Astrocyte (in vitro differentiated cells and primary cell): ENCODE data around the gene ELK3. TPM values are rescaled to one million over a fixed set of nuclear protein-coding genes. Genes with fewer than 3 reads are reported as not detected.

Experiments
- DNase-seq: peaks from one replicate; pipeline ENCODE4 v3.0.0-alpha.2; 2010; ENCODE audit warnings: low read depth
- FAIRE-seq: peaks from 2 replicates; lab custom pipeline; 2011; peaks lifted over from hg19 to GRCh38; lab: Jason Lieb, UNC
- H2AFZ ChIP-seq: 2 replicates; pipeline ENCODE4 v1.6.0; 2012; ENCODE audit warnings: low read depth, low read length, inconsistent platforms
- H3K27ac ChIP-seq: 2 replicates; pipeline ENCODE4 v1.5.1; 2011; ENCODE audit warnings: low read depth, low read length, inconsistent platforms
- H3K27me3 ChIP-seq: 2 replicates; pipeline ENCODE4 v1.6.0; 2011; ENCODE audit warnings: low read length, inconsistent platforms; ENCODE audit not compliant: insufficient read depth
- H3K36me3 ChIP-seq: 2 replicates; pipeline ENCODE4 v1.5.1; 2011; ENCODE audit warnings: low read length, inconsistent platforms; ENCODE audit not compliant: insufficient read depth
- H3K4me1 ChIP-seq: 2 replicates; pipeline ENCODE4 v1.5.1; 2011; ENCODE audit warnings: low read length, inconsistent platforms; ENCODE audit not compliant: insufficient read depth
- H3K4me2 ChIP-seq: 2 replicates; pipeline ENCODE4 v1.6.0; 2012; ENCODE audit warnings: low read length, inconsistent platforms
- H3K4me3 ChIP-seq: 2 replicates; pipeline ENCODE4 v1.5.1; 2011; ENCODE audit warnings: low read depth, mild to moderate bottlenecking, low read length, inconsistent platforms; ENCODE audit not compliant: insufficient read depth
- H3K79me2 ChIP-seq: 2 replicates; pipeline ENCODE4 v1.6.0; 2012; ENCODE audit warnings: mild to moderate bottlenecking, low read length, inconsistent platforms; ENCODE audit not compliant: insufficient read depth
- H3K9ac ChIP-seq: 2 replicates; pipeline ENCODE4 v1.6.0; 2012; ENCODE audit warnings: mild to moderate bottlenecking, low read length, inconsistent platforms
- H3K9me3 ChIP-seq: 2 replicates; pipeline ENCODE4 v1.5.1; 2012; ENCODE audit warnings: low read depth, mild to moderate bottlenecking, low read length, inconsistent platforms; ENCODE audit not compliant: insufficient read depth
- H4K20me1 ChIP-seq: 2 replicates; pipeline ENCODE4 v1.6.0; 2012; ENCODE audit warnings: low read length, inconsistent platforms; ENCODE audit not compliant: insufficient read depth
- H3K27ac Mint-ChIP-seq: one replicate; pipeline ENCODE4 v1.8.0; 2021; ENCODE audit warnings: mild to moderate bottlenecking, mixed read lengths; ENCODE audit not compliant: unreplicated experiment
- H3K27me3 Mint-ChIP-seq: one replicate; pipeline ENCODE4 v1.8.0; 2021; ENCODE audit warnings: low read depth, mixed read lengths; ENCODE audit not compliant: unreplicated experiment
- H3K36me3 Mint-ChIP-seq: one replicate; pipeline ENCODE4 v1.8.0; 2021; ENCODE audit warnings: low read depth, mixed read lengths; ENCODE audit not compliant: unreplicated experiment
- H3K4me1 Mint-ChIP-seq: one replicate; pipeline ENCODE4 v1.8.0; 2021; ENCODE audit warnings: low read depth, mixed read lengths; ENCODE audit not compliant: unreplicated experiment
- H3K4me3 Mint-ChIP-seq: one replicate; pipeline ENCODE4 v1.8.0; 2021; ENCODE audit warnings: mild to moderate bottlenecking, moderate library complexity, mixed read lengths; ENCODE audit not compliant: unreplicated experiment
- H3K9me3 Mint-ChIP-seq: one replicate; pipeline ENCODE4 v1.8.0; 2021; ENCODE audit warnings: mild to moderate bottlenecking, mixed read lengths; ENCODE audit not compliant: unreplicated experiment
- EZH2 ChIP-seq: IDR thresholded peaks from 2 replicates; pipeline ENCODE4 v1.6.1; 2012; ENCODE audit warnings: mild to moderate bottlenecking, low read length, inconsistent platforms; ENCODE audit not compliant: insufficient read depth
- total RNA-seq: library from RNA; stranded (reverse); gene quantifications from 2 replicates; pipeline ENCODE4 v1.2.1, GENCODE V29; 2021
- TF ChIP-seq, protein P1 (sequence below): IDR thresholded peaks from 2 replicates; pipeline ENCODE4 v1.5.1; 2011; ENCODE audit warnings: low read depth, mild to moderate bottlenecking, inconsistent platforms, low read length, moderate library complexity; ENCODE audit not compliant: insufficient read depth

The ELK3 gene
- total RNA-seq, 1 donor from 2014 or later: 62.7 TPM

DNA sequence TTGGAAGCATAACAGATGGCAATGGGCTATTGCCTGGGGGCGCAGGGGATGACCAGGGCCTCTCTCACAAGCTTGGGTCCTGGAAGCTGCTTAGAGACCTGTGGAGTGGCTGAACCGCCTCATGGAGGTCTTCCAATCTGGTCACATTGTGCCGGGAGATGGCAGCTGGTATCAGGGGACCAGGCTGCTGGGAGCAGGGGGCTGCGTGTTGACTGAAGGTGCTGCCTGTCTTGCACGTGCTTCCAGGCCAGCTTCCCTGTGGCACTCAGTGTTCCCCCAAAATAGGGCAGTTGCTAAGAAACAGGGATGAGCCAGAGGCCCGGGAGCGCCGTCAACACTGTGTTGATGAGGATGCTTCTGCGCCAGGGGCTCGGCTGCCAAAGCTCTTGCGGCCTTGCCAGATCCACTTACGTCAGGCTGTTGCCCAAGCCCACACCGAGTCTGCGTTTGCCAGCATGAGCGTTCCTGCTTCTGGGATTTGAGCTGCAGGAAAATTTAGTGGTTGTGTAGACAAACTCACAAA is 39.8 kb downstream of the ELK3 start:
- H3K4me2 ChIP-seq: peak overlapping the region; percentile 23

DNA sequence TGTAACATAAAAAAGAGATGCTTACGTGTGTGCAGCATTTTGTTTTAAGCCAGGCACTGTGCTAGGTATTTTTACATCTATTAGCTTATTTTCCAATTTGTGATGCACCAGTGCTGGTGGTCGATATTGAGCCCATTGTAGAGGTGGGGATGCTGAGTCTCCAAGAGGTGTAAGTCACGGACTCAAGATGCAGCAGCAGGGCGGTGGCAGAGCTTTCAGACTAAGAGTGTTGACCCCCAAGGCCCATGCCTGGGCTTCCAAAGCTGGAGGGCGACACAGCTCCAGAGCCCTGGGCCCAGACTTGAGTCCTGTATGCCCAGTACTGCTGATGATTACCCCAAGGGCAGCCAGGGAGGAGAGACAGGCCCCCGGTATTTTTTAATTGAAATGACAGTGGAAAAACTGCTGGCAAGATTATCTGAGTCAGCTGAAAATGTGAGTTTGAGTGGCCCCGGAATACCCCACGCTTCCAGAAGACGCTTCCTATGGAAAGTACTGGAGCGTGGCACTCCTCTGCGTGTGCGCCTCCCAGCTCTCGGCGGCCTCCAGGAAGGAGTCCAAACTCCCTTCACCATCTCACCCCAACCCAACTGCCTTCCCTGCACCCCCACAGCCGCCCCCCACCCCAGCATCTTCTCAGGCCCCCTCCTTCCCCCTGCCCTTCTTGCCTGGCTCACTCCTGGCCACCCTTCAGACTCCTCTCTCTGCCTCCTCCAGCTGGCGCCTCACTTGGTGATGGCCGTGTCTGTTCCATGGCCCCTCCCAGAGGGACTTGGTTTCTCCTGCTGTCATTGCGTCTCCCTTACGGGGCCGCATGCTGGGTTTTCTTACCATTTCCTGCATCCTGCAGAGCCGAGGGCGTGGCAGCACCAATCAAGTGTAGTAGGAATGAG is 40.7 kb downstream of the ELK3 start:
- Mint-ChIP-seq H3K27me3 (no peaks in the 10 kb centered on the region), H3K36me3 (peaks cover 15% of the 10 kb centered on the region), H3K4me1 (peaks cover 34% of the 10 kb centered on the region), H3K4me3 (no peak overlapping the region), H3K9me3 (no peaks in the 10 kb centered on the region), H3K27ac (no peak overlapping the region)
- DNase-seq: no peak
- Histone ChIP-seq H3K27me3 (no peaks in the 10 kb centered on the region), H3K4me3 (no peak overlapping the region), H3K9ac (peak overlapping the region; percentile 32), H3K79me2 (peaks cover 90% of the 10 kb centered on the region), H3K36me3 (peaks cover 6% of the 10 kb centered on the region), H2AFZ (no peak overlapping the region), H3K27ac (peak overlapping the region; percentile 28), H4K20me1 (peaks cover 91% of the 10 kb centered on the region), H3K4me1 (peaks cover 56% of the 10 kb centered on the region), H3K9me3 (no peaks in the 10 kb centered on the region), H3K4me2 (peak overlapping the region; percentile 20)
- FAIRE-seq: no peak
- TF ChIP-seq EZH2: no peak
- TF ChIP-seq, protein P1, sequence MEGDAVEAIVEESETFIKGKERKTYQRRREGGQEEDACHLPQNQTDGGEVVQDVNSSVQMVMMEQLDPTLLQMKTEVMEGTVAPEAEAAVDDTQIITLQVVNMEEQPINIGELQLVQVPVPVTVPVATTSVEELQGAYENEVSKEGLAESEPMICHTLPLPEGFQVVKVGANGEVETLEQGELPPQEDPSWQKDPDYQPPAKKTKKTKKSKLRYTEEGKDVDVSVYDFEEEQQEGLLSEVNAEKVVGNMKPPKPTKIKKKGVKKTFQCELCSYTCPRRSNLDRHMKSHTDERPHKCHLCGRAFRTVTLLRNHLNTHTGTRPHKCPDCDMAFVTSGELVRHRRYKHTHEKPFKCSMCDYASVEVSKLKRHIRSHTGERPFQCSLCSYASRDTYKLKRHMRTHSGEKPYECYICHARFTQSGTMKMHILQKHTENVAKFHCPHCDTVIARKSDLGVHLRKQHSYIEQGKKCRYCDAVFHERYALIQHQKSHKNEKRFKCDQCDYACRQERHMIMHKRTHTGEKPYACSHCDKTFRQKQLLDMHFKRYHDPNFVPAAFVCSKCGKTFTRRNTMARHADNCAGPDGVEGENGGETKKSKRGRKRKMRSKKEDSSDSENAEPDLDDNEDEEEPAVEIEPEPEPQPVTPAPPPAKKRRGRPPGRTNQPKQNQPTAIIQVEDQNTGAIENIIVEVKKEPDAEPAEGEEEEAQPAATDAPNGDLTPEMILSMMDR: no peak

More for the DNA sequence above, 39.8 kb downstream of the ELK3 start:
- Mint-ChIP-seq H3K27me3 (no peaks in the 10 kb centered on the region), H3K4me3 (no peak overlapping the region), H3K27ac (peak overlapping the region; percentile 47), H3K9me3 (no peaks in the 10 kb centered on the region), H3K36me3 (peaks cover 15% of the 10 kb centered on the region), H3K4me1 (peaks cover 32% of the 10 kb centered on the region)
- FAIRE-seq: no peak
- Histone ChIP-seq H4K20me1 (peaks cover 91% of the 10 kb centered on the region), H3K79me2 (peaks cover 88% of the 10 kb centered on the region), H3K9ac (peak overlapping the region; percentile 65), H3K9me3 (no peaks in the 10 kb centered on the region), H3K27ac (peak overlapping the region; percentile 72), H2AFZ (no peak overlapping the region), H3K4me1 (peaks cover 52% of the 10 kb centered on the region), H3K36me3 (peaks cover 6% of the 10 kb centered on the region), H3K4me3 (no peak overlapping the region), H3K27me3 (no peaks in the 10 kb centered on the region)
- no peak for TF ChIP-seq EZH2
- TF ChIP-seq, protein P1: no peak
- peak; percentile 97 for DNase-seq

DNA sequence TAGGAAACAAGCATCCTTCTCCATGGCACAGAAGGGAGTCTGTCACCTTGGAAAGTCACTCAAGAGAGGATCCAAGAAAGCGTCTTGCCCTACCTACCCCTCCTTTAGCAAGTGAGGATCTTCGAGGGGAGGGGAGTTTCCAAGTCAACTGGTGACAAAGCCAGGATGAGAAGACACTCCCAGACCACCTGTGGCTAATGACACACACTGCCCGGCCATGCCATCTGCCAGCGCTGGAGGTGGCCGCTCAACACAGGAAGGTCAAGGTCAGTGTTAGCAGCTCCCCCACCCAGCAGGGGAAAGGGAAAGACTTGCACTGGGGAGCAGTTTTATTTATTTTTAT is 41.3 kb downstream of the ELK3 start:
- DNase-seq (no peak), FAIRE-seq (no peak)
- no peak overlapping the region for H3K27ac Mint-ChIP-seq
- peaks cover 15% of the 10 kb centered on the region for H3K36me3 Mint-ChIP-seq
- H3K4me1 Mint-ChIP-seq: peaks cover 39% of the 10 kb centered on the region
- Histone ChIP-seq H3K4me3 (no peak overlapping the region), H4K20me1 (peaks cover 91% of the 10 kb centered on the region), H3K27me3 (no peaks in the 10 kb centered on the region), H3K36me3 (peaks cover under 1% of the 10 kb centered on the region), H2AFZ (no peak overlapping the region), H3K9ac (no peak overlapping the region), H3K4me2 (no peak overlapping the region), H3K4me1 (peaks cover 61% of the 10 kb centered on the region), H3K27ac (no peak overlapping the region), H3K9me3 (no peaks in the 10 kb centered on the region), H3K79me2 (peaks cover 90% of the 10 kb centered on the region)
- H3K9me3 Mint-ChIP-seq: no peaks in the 10 kb centered on the region
- TF ChIP-seq EZH2: no peak
- TF ChIP-seq, protein P1: no peak
- H3K27me3 Mint-ChIP-seq: no peaks in the 10 kb centered on the region
- H3K4me3 Mint-ChIP-seq: no peak overlapping the region
